ENCODE measurements around the gene GATA6. TPM values are rescaled to one million over a fixed set of nuclear protein-coding genes. Genes with fewer than 3 reads are reported as not detected.

GATA6 gene
- total and polyA plus RNA-seq, 2 of the 13 experiments (the other 11 are each of a cell fraction or from before 2014, with no cell fraction given) = 0.84 to 3.2 TPM

GRCh38 chr18:22129778-22130177, 39.6 kb upstream of the GATA6 start:
- WGBS (ENCODE audit: low lambda C conversion rate) = 43% methylated on average over 1 of the region's 1 CpG

More at GRCh38 chr18:22129778-22130177, 39.6 kb upstream of the GATA6 start:
- TF ChIP-seq NBN (conservative IDR thresholded peaks at IDR 0.05) (no peak), HOMEZ (CRISPR knock-in tag; IDR thresholded peaks at IDR 0.05; ENCODE audit: low read depth) (no peak), PCBP2 (optimal IDR thresholded peaks at IDR 0.05; ENCODE audit: low read depth, low read length, poor library complexity, severe bottlenecking) (peak; percentile 51), ZBTB10 (CRISPR knock-in tag; IDR thresholded peaks at IDR 0.05; ENCODE audit: borderline replicate concordance) (no peak), AHDC1 (CRISPR knock-in tag; IDR thresholded peaks at IDR 0.05; ENCODE audit: borderline replicate concordance) (no peak), PHF8 (CRISPR knock-in tag; IDR thresholded peaks at IDR 0.05) (no peak)
- intact Hi-C loops (cut with micrococcal nuclease; ENCODE audit: unreplicated experiment) = no loop called here
- H3K9me3 ChIP-seq (ENCODE audit: low read length) = no peaks in the 10 kb centered on the region
- CTCF ChIA-PET (ENCODE audit: low intra/inter-chr PET ratio, low total read pairs) = no interaction called here
- POLR2A ChIA-PET = no interaction called here
- no peak overlapping the region for H3K27ac ChIP-seq (ENCODE audit: extremely low read length, insufficient read depth, low read length)
- H2AFZ ChIP-seq (ENCODE audit: low read length) = no peak overlapping the region
- no TSS peak for BruUV-seq (replicated peaks)
- no peaks in the 10 kb centered on the region for H3K4me1 ChIP-seq (ENCODE audit: insufficient read depth, low read length)
- no peaks in the 10 kb centered on the region for H4K20me1 ChIP-seq (ENCODE audit: insufficient read depth, low read length)
- no peaks in the 10 kb centered on the region for H3K27me3 ChIP-seq (ENCODE audit: control insufficient read depth in 1 of 2, insufficient read depth in 2 of 2, low read length in 2 of 2)
- FAIRE-seq (no peak), ATAC-seq (no peak), DNase-seq (ENCODE audit: low spot score) (no peak)
- no peaks in the 10 kb centered on the region for H3K36me3 ChIP-seq (replicated peaks in 1 of 2; ENCODE audit: control insufficient read depth in 1 of 2, insufficient read depth in 2 of 2, low read length in 2 of 2)
- no peak overlapping the region for H3K9ac ChIP-seq (ENCODE audit: insufficient read depth, low read depth, low read length)
- H3K4me3 ChIP-seq (replicated peaks in 1 of 3; ENCODE audit: insufficient read depth in 1 of 3, low read depth in 2 of 3, low read length in 3 of 3) = no peak overlapping the region
- H3K4me2 ChIP-seq (ENCODE audit: low read depth, low read length) = no peak overlapping the region
- no peaks in the 10 kb centered on the region for H3K79me2 ChIP-seq (ENCODE audit: insufficient read depth, low read length)
- in situ Hi-C loops (cut with HindIII; ENCODE audit: extremely low pct_ligation_motif_present, low pct_unique_long_range_greater_than_20kb) = no loop called here
